ENCODE results near the gene EEA1. TPM values are rescaled to one million over a fixed set of nuclear protein-coding genes. Genes with fewer than 3 reads are reported as not detected.

The EEA1 gene
- polyA plus RNA-seq, 4 donors, result 15.0 to 18.7 (median 17.1) TPM

GRCh38 chr12:92726850-92727249 lies 202.2 kb downstream of the EEA1 start:
- no peak for DNase-seq (ENCODE audit: low read depth in 4 of 4, low spot score in 3 of 4)

GRCh38 chr12:92722897-92723296 lies 206.2 kb downstream of the EEA1 start:
- DNase-seq (ENCODE audit: low read depth in 4 of 4, low spot score in 3 of 4), result no peak

- no peak for DNase-seq (ENCODE audit: low read depth in 4 of 4, low spot score in 3 of 4)
Observed at GRCh38 chr12:92721656-92722055, 207.4 kb downstream of the EEA1 start.

GRCh38 chr12:92721130-92721529 lies 208.0 kb downstream of the EEA1 start:
- DNase-seq (ENCODE audit: low read depth in 4 of 4, low spot score in 3 of 4), result no peak

Other genes starting within 250 kb of the EEA1 start
- under 1 TPM; 0.47 to 0.69 (median 0.54) TPM for gene PLEKHG7, start 226.3 kb downstream of the EEA1 start, polyA plus RNA-seq (ENCODE audit: insufficient read length in 4 of 4)

Data from right renal pelvis (tissue), 4 donors.